ENCODE measurements around the gene SAT2.
"Not testable (repeated sequence)": the region's sequence is repeated elsewhere in the genome, so short reads cannot be mapped to it uniquely, and the experiment has no call there.

The SAT2 gene

DNA sequence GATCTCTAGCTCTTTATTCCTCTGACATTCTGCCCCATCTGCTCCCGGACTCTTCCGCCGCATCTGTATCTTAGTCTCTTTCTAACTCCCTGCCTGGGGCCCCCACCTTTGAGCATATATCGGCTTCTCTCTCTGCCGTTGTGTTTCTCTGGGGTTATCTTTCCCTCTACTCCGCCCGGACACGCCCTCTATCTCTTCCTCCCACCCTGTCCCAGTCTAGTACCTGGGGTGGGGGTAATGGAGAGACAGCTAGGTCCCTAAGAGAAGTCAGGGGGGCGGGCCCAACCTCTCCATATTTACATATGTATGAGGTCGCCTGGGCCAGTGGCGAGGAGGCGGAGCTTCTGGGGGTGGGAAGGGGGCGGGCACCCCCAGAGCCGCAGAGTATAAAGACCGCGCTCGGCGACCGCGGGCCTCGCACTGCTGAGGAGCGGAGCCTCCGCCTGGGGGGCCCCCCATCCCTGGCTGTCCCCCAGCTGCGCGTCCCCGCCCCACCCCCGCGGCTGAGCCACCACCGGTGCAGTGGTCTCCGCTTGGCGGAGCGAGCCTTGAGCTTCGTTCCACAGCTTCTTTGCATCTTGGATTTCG is 23.0 kb upstream of the SAT2 start, which contains the start of gene ATP1B2:
ATP1B2 (plus strand) TSS at position 418 of the 588 bp plus-strand sequence. CDS start 593 bp downstream, outside the sequence.
- H3K27me3 Mint-ChIP-seq, result peaks cover 46% of the 10 kb centered on the region
- H3K27ac Mint-ChIP-seq, result no peak within 1 kb of the TSS
- H3K9me3 Mint-ChIP-seq, result no peaks in the 10 kb centered on the region
- ATAC-seq, result peak; percentile 90
- no peaks in the 10 kb centered on the region for H3K36me3 Mint-ChIP-seq (ENCODE audit: low read depth)
- DNase-seq, result peak; percentile 70
- peak within 1 kb of the TSS; percentile 76 for H3K4me3 Mint-ChIP-seq
- peaks cover 9% of the 10 kb centered on the region for H3K4me1 Mint-ChIP-seq

- ATAC-seq (no peak), DNase-seq (no peak)
- no peak overlapping the region for H3K27ac Mint-ChIP-seq
- peaks cover 9% of the 10 kb centered on the region for H3K4me1 Mint-ChIP-seq
- H3K4me3 Mint-ChIP-seq, result no peak overlapping the region
- H3K9me3 Mint-ChIP-seq, result no peaks in the 10 kb centered on the region
- peaks cover 33% of the 10 kb centered on the region for H3K27me3 Mint-ChIP-seq
- H3K36me3 Mint-ChIP-seq (ENCODE audit: low read depth), result no peaks in the 10 kb centered on the region
These were observed 19.4 kb upstream of the SAT2 start for GRCh38 chr17:7647018-7647417.

DNA sequence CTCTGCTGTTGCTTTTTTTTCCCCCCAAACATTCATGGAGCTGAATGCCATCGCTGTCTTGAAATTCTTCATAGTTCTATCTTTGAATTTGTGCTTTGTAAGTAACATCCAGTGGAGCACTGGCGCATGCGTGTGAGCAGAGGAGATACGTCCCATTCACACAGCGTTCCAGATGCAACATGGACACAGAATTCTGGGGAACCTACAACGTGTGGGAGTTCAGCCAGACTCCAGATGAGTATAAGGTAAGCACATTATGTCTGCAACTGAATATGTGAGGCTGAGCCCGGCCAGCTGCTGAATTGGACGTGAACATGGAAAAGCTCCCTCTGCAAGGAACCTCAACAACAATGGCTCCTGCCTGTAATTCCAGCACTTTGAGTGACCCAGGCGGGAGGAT is 18.8 kb upstream of the SAT2 start:
- Mint-ChIP-seq H3K36me3 (ENCODE audit: low read depth) (no peaks in the 10 kb centered on the region), H3K27me3 (peaks cover 31% of the 10 kb centered on the region), H3K4me3 (no peak overlapping the region), H3K4me1 (peaks cover 9% of the 10 kb centered on the region), H3K9me3 (no peaks in the 10 kb centered on the region), H3K27ac (no peak overlapping the region)
- no peak for ATAC-seq
- DNase-seq, result no peak

DNA sequence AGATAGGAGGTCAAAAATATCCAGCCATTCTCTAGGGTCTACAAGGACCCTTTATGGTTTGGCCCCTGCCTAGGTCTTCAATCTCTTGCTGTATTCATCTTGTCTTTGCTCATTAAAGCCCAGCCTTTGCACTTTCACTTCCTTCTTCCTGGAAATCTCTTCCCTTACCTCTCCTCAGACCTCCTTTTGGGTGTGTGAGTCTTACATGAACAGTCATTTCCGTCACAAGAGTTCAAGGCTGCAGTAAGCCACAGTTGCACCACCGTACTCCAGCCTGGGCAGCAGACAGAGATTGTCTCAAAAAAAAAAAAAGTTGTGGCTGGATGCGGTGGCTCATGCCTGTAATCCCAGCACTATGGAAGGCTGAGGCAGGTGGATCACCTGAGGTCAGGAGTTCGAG is 17.2 kb upstream of the SAT2 start:
- Mint-ChIP-seq H3K4me3 (no peak overlapping the region), H3K27me3 (peaks cover 20% of the 10 kb centered on the region), H3K27ac (no peak overlapping the region), H3K9me3 (no peaks in the 10 kb centered on the region), H3K36me3 (ENCODE audit: low read depth) (no peaks in the 10 kb centered on the region), H3K4me1 (peaks cover under 1% of the 10 kb centered on the region)
- no peak for DNase-seq
- no peak for ATAC-seq

DNA sequence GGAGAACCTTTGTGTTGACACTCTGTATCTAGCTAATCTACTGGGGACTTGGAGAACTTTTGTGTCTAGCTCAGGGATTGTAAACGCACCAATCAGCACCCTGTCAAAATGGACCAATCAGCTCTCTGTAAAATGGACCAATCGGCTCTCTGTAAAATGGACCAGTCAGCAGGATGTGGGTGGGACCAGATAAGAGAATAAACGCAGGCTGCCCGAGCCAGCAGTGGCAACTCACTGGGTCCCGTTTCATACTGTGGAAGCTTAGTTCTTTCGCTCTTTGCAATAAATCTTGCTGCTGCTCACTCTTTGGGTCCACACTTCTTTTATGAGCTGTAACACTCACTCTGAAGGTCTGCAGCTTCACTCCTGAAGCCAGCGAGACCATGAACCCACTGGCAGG is 14.0 kb upstream of the SAT2 start:
- H3K9me3 Mint-ChIP-seq; ATAC-seq; H3K4me1 Mint-ChIP-seq; H3K27ac Mint-ChIP-seq; DNase-seq; H3K36me3 Mint-ChIP-seq (ENCODE audit: low read depth); H3K4me3 Mint-ChIP-seq; H3K27me3 Mint-ChIP-seq: not testable (repeated sequence)

- H3K4me1 Mint-ChIP-seq, result no peaks in the 10 kb centered on the region
- no peak overlapping the region for H3K27ac Mint-ChIP-seq
- H3K4me3 Mint-ChIP-seq, result no peak overlapping the region
- no peaks in the 10 kb centered on the region for H3K36me3 Mint-ChIP-seq (ENCODE audit: low read depth)
- H3K9me3 Mint-ChIP-seq, result no peaks in the 10 kb centered on the region
- ATAC-seq (no peak), DNase-seq (no peak)
- peaks cover 4% of the 10 kb centered on the region for H3K27me3 Mint-ChIP-seq
These were observed 13.2 kb upstream of the SAT2 start for GRCh38 chr17:7640783-7641182.

GRCh38 chr17:7636163-7636562 is 8.5 kb upstream of the SAT2 start:
- Mint-ChIP-seq H3K9me3 (no peaks in the 10 kb centered on the region), H3K27ac (no peak overlapping the region), H3K27me3 (peaks cover 3% of the 10 kb centered on the region), H3K4me3 (no peak overlapping the region), H3K4me1 (no peaks in the 10 kb centered on the region), H3K36me3 (ENCODE audit: low read depth) (no peaks in the 10 kb centered on the region)
- ATAC-seq (no peak), DNase-seq (no peak)

DNA sequence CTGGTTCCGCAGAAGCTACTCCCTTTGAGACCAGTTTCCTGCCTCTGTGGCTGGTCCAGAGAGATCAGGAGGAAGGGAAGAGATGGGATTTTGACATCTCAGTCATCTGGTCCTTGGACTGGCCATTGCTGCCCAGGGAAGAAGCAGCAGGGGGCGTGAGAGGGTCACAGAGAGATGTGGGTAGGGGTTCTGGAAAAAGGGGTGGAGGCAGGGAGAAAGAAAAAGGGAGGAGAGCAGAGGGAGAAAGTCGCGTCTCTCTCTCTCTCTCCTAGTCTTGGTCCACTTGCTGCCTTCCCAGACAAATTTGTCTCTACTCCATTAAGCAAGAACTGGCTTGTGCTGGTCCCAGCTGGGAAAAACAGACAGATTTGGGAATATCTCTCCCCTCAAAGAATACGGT is 6.8 kb upstream of the SAT2 start:
- Mint-ChIP-seq H3K27ac (no peak overlapping the region), H3K36me3 (ENCODE audit: low read depth) (no peaks in the 10 kb centered on the region), H3K9me3 (no peaks in the 10 kb centered on the region), H3K4me1 (no peaks in the 10 kb centered on the region), H3K4me3 (no peak overlapping the region), H3K27me3 (no peaks in the 10 kb centered on the region)
- ATAC-seq, result peak; percentile 26
- peak; percentile 39 for DNase-seq

GRCh38 chr17:7633093-7633492 is 5.5 kb upstream of the SAT2 start:
- no peaks in the 10 kb centered on the region for H3K27me3 Mint-ChIP-seq

DNA sequence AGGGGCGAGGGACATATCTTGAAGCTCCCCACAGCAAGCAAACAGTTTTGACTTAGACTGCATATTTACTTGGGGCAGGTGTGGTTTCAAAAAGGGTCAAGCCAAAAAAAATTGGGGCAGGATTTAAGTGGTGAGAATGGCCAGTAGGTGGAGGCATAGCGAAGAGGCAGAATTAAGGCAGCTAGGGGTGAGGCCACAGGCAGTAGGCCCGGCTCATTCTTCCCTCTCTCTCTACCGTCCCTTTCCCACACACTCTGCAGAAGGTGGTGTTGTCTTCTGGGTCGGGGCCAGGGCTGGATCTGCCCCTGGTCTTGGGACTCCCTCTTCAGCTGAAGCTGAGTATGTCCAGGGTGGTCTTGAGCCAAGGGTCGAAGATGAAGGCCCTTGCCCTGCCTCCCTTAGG is 4.9 kb upstream of the SAT2 start:
- peak; percentile 34 for ATAC-seq
- H3K4me1 Mint-ChIP-seq, result peaks cover 5% of the 10 kb centered on the region
- H3K27ac Mint-ChIP-seq, result no peak overlapping the region
- no peak overlapping the region for H3K4me3 Mint-ChIP-seq
- peak; percentile 28 for DNase-seq
- H3K36me3 Mint-ChIP-seq (ENCODE audit: low read depth), result no peaks in the 10 kb centered on the region
- H3K9me3 Mint-ChIP-seq, result no peaks in the 10 kb centered on the region
- H3K27me3 Mint-ChIP-seq, result no peaks in the 10 kb centered on the region

More at GRCh38 chr17:7633093-7633492, 5.5 kb upstream of the SAT2 start:
- Mint-ChIP-seq H3K4me1 (peaks cover 2% of the 10 kb centered on the region), H3K27ac (no peak overlapping the region), H3K9me3 (no peaks in the 10 kb centered on the region), H3K36me3 (ENCODE audit: low read depth) (no peaks in the 10 kb centered on the region), H3K4me3 (no peak overlapping the region)
- no peak for DNase-seq
- no peak for ATAC-seq

DNA sequence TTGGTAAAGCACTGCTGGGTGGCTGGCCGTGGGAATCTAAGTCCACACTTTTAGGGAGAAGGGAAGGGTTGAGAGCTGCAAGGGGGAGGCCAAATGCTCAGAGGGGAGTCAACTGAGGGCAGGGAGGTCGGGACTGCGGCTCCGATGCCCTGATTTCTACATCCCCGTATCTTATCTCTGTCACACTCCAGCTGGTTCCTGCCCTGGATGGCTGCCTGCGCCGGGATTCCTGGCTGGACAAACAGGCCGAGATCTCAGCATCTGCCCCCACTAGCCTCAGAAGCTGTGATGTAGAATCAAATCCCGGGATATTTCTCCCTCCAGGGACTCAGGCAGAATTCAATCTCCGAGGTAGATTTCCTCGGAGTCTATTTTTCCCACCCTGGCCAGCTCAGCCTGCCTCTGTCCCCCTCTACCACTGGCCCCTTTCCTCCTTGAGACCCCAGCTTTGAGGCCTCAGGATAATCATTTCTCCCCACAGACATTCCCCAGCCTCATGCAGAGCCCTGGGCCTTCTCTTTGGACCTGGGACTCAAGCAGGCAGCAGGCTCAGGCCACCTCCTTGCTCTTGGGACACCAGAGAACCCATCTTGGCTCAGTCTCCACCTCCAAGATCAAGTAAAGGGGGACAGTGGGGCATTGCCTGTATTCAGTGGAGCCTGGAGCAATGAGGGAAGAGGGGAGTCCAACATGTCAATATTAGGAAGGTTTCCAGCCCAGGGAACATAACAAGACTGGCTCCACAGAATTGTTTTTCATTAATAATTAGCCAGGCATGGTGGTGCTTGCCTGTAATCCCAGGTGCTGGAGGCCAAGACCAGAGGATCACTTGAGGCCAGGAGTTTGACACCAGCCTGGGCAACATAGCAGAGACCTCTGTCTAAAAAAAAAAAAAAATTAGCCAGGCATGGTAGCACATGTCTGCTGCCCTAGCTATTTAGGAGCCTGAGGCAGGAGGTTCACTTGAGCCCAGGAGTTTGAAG is 4.1 kb upstream of the SAT2 start:
- ATAC-seq, result no peak
- peaks cover 10% of the 10 kb centered on the region for H3K4me1 Mint-ChIP-seq
- H3K4me3 Mint-ChIP-seq, result no peak overlapping the region

DNA sequence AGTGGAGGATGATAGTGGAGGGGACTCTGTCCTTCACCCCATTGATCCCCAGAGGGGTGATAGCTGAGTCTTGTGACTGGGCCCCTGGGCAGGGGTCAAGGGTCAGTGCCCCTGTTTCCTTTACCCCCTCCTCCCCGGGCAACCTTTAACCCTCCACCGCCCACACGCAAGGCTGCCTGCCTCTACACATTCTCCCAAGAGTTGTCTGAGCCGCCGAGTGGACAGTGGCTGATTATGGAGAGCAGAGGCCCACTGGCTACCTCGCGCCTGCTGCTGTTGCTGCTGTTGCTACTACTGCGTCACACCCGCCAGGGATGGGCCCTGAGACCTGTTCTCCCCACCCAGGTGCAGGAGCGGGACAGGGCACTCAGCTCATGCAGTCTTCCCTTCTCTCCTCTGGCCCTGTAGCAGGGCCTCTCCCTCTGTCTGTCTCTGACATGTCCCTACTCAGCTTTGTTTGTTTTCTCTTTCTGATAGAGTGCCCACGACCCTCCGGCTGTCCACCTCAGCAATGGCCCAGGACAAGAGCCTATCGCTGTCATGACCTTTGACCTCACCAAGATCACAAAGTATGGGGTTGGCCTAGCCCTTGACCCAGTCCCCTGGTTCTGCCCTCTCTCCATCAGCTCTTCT is 2.4 kb upstream of the SAT2 start, which contains the start of gene SHBG:
SHBG (plus strand) TSS at position 197 of the 633 bp plus-strand sequence; CDS start at position 235, 38 bp downstream.
- Mint-ChIP-seq H3K4me3 (no peak within 1 kb of the TSS), H3K4me1 (peaks cover 14% of the 10 kb centered on the region), H3K27ac (no peak within 1 kb of the TSS), H3K36me3 (ENCODE audit: low read depth) (no peaks in the 10 kb centered on the region), H3K9me3 (no peaks in the 10 kb centered on the region), H3K27me3 (no peaks in the 10 kb centered on the region)
- DNase-seq (no peak), ATAC-seq (no peak)

More for the DNA sequence above, 4.1 kb upstream of the SAT2 start:
- Mint-ChIP-seq H3K27ac (no peak overlapping the region), H3K36me3 (ENCODE audit: low read depth) (no peaks in the 10 kb centered on the region), H3K9me3 (no peaks in the 10 kb centered on the region), H3K27me3 (no peaks in the 10 kb centered on the region)
- no peak for DNase-seq

GRCh38 chr17:7626956-7627249 is 718 bp downstream of the SAT2 start:
- Mint-ChIP-seq H3K4me3 (peak overlapping the region; percentile 82), H3K36me3 (ENCODE audit: low read depth) (no peaks in the 10 kb centered on the region), H3K27me3 (no peaks in the 10 kb centered on the region), H3K27ac (no peak overlapping the region), H3K4me1 (peaks cover 14% of the 10 kb centered on the region), H3K9me3 (no peaks in the 10 kb centered on the region)
- ATAC-seq (no peak), DNase-seq (no peak)

GRCh38 chr17:7626307-7626706 is 1.3 kb downstream of the SAT2 start:
- H3K27ac Mint-ChIP-seq, result no peak overlapping the region

DNA sequence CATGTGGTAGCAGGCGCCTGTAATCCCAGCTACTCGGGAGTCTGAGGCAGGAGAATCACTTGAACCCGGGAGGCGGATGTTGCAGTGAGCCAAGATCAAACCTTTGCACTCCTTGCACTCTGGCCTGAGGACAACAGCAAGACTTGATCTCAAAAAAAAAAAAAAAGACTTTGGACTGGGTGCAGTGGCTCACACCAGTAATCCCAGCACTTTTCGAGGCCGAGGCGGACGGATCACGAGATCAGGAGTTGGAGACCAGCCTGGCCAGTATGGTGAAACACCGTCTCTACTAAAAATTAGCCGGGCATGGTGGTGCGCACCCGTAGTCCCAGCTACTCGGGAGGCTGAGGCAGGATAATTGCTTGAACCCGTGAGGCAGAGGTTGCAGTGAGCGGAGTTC is 1.9 kb downstream of the SAT2 start:
- not testable (repeated sequence) for H3K27ac Mint-ChIP-seq; DNase-seq; H3K27me3 Mint-ChIP-seq; H3K4me3 Mint-ChIP-seq; H3K36me3 Mint-ChIP-seq (ENCODE audit: low read depth); H3K9me3 Mint-ChIP-seq; ATAC-seq
- H3K4me1 Mint-ChIP-seq, result peaks cover 14% of the 10 kb centered on the region

More at GRCh38 chr17:7626307-7626706, 1.3 kb downstream of the SAT2 start:
- ATAC-seq (no peak), DNase-seq (no peak)
- Mint-ChIP-seq H3K36me3 (ENCODE audit: low read depth) (no peaks in the 10 kb centered on the region), H3K4me3 (peak overlapping the region; percentile 82), H3K27me3 (no peaks in the 10 kb centered on the region), H3K9me3 (no peaks in the 10 kb centered on the region), H3K4me1 (peaks cover 14% of the 10 kb centered on the region)
